ENCODE results near the gene ACER3. TPM values are rescaled to one million over a fixed set of nuclear protein-coding genes. Genes with fewer than 3 reads are reported as not detected.
"Not testable (repeated sequence)": the region's sequence is repeated elsewhere in the genome, so short reads cannot be mapped to it uniquely, and the experiment has no call there.

ACER3 gene
- polyA plus RNA-seq, 5 donors, result 10.7 to 34.6 (median 20.5) TPM

- no peak for DNase-seq
Observed at GRCh38 chr11:76835928-76836612, 24.6 kb upstream of the ACER3 start.

- no peak for DNase-seq
Observed at GRCh38 chr11:76836613-76837291, 24.0 kb upstream of the ACER3 start.

- DNase-seq, result no peak
Observed at GRCh38 chr11:76837696-76838677, 22.7 kb upstream of the ACER3 start.

- no peak for DNase-seq
Observed at GRCh38 chr11:76838678-76839068, 22.0 kb upstream of the ACER3 start.

- no peak for DNase-seq
Observed at GRCh38 chr11:76839311-76839710, 21.4 kb upstream of the ACER3 start.

GRCh38 chr11:76841923-76842452 is 18.7 kb upstream of the ACER3 start:
- DNase-seq, result no peak

- DNase-seq, result no peak
Observed at GRCh38 chr11:76843907-76844306, 16.8 kb upstream of the ACER3 start.

- no peak for DNase-seq
Observed at GRCh38 chr11:76844511-76844910, 16.2 kb upstream of the ACER3 start.

- no peak for DNase-seq
Observed at GRCh38 chr11:76845069-76845468, 15.6 kb upstream of the ACER3 start.

- no peak for DNase-seq
Observed at GRCh38 chr11:76846441-76846840, 14.3 kb upstream of the ACER3 start.

- DNase-seq, result no peak
Observed at GRCh38 chr11:76849376-76849775, 11.3 kb upstream of the ACER3 start.

GRCh38 chr11:76850130-76850529 is 10.6 kb upstream of the ACER3 start:
- no peak for DNase-seq

- no peak for DNase-seq
Observed at GRCh38 chr11:76850815-76851214, 9.9 kb upstream of the ACER3 start.

- DNase-seq, result no peak
Observed at GRCh38 chr11:76854709-76855108, 6.0 kb upstream of the ACER3 start.

GRCh38 chr11:76855670-76856069 is 5.0 kb upstream of the ACER3 start:
- not testable (repeated sequence) for DNase-seq

GRCh38 chr11:76856106-76856505 is 4.6 kb upstream of the ACER3 start:
- no peak for DNase-seq

GRCh38 chr11:76856571-76856970 is 4.1 kb upstream of the ACER3 start:
- no peak for DNase-seq

- DNase-seq, result no peak
Observed at GRCh38 chr11:76857781-76858410, 2.8 kb upstream of the ACER3 start.

GRCh38 chr11:76859708-76860227 is 950 bp upstream of the ACER3 start:
- no peak for DNase-seq

GRCh38 chr11:76861490-76861953 is 804 bp downstream of the ACER3 start:
- DNase-seq, result no peak

GRCh38 chr11:76862794-76863193 is 2.1 kb downstream of the ACER3 start:
- not testable (repeated sequence) for DNase-seq
